Measurements from ENCODE around the gene SERTAD3. TPM values are rescaled to one million over a fixed set of nuclear protein-coding genes. Genes with fewer than 3 reads are reported as not detected.
"Not testable (repeated sequence)": the region's sequence is repeated elsewhere in the genome, so short reads cannot be mapped to it uniquely, and the experiment has no call there.

SERTAD3 gene
- total and polyA plus RNA-seq, 4 donors: 28.9 to 37.5 (median 33.8) TPM

GRCh38 chr19:40438284-40438683 is 5.9 kb downstream of the SERTAD3 start:
- DNase-seq (no peak), ATAC-seq (ENCODE audit: insufficient read depth, low FRiP score) (no peak)
- H3K27ac ChIP-seq (ENCODE audit: low read depth in 1 of 2, low read length in 1 of 2): no peak overlapping the region
- no peaks in the 10 kb centered on the region for H3K9me3 ChIP-seq (ENCODE audit: control insufficient read depth in 4 of 4, insufficient read depth in 3 of 4, low read length in 3 of 4)
- H3K4me1 ChIP-seq (ENCODE audit: control insufficient read depth in 5 of 5, insufficient read depth in 5 of 5, low read length in 5 of 5): peaks cover 0 to 19% (median 7%) of the 10 kb centered on the region in 5 donors
- no peak overlapping the region for H3K4me3 ChIP-seq
- no peak overlapping the region for H3K9ac ChIP-seq (ENCODE audit: insufficient read depth in 1 of 2, low read length in 2 of 2)
- no peak for TF ChIP-seq CTCF (IDR thresholded peaks at IDR 0.05; ENCODE audit: control extremely low read depth, extremely low read depth)
- no peaks in the 10 kb centered on the region for H3K27me3 ChIP-seq (ENCODE audit: control insufficient read depth in 3 of 3, insufficient read depth in 3 of 3, low read length in 2 of 3)
- WGBS, 2 donors: 96% methylated on average over 3 of the region's 3 CpGs
- H3K36me3 ChIP-seq (ENCODE audit: control insufficient read depth in 4 of 4, insufficient read depth in 4 of 4, low read length in 4 of 4): peaks cover 12 to 17% (median 15%) of the 10 kb centered on the region in 4 donors

DNA sequence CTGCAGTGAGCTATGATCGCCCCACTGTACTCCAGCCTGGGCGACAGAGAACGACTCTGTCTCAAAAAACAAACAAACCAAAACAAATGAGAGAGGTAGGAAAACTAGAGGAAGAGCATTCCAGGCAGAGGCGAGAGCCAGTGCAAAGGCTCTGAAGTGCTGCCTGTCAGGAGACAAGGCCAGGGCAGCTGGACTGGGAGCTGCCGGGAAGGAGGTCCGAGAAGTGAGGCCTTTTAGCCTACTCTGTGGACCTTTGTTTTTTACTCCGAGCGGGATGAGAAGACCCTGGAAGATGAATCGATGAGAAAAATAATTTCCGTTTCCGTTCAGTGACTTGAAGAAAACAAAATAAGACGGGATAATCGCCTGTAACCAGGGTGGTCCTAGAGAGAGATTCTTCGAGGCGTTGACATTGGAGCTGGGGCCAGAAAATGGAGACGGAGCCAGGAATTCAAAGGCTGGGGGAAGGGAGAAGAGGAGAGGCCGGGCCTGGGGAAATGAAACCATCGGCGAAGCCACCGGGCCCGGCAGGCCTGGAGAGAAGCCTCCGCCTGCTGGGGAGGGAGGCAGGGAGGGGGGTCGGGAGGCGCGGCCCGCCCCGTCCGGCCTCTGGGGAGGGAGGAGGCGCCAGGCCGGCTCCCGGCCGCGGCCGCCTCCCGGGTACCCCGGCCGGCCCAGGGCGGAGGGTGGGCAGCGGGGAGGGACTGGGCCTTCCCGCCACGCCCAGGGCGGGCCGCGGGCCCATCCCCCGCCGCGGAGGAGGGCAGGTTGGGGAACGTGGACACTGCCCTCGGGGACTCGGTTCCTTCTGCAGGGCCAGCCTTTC is 10.5 kb downstream of the SERTAD3 start:
- TF ChIP-seq CTCF (IDR thresholded peaks at IDR 0.05; ENCODE audit: control extremely low read depth, extremely low read depth): no peak
- Histone ChIP-seq H3K27ac (ENCODE audit: low read depth in 1 of 2, low read length in 1 of 2) (peak overlapping the region; percentile 95 to 98), H3K4me1 (ENCODE audit: control insufficient read depth in 5 of 5, insufficient read depth in 5 of 5, low read length in 5 of 5) (peaks cover 0 to 18% (median 0%) of the 10 kb centered on the region in 5 donors), H3K9me3 (ENCODE audit: control insufficient read depth in 4 of 4, insufficient read depth in 3 of 4, low read length in 3 of 4) (no peaks in the 10 kb centered on the region), H3K36me3 (ENCODE audit: control insufficient read depth in 4 of 4, insufficient read depth in 4 of 4, low read length in 4 of 4) (no peaks in the 10 kb centered on the region), H3K4me3 (peak overlapping the region; percentile 19), H3K27me3 (ENCODE audit: control insufficient read depth in 3 of 3, insufficient read depth in 3 of 3, low read length in 2 of 3) (no peaks in the 10 kb centered on the region), H3K9ac (ENCODE audit: insufficient read depth in 1 of 2, low read length in 2 of 2) (peak overlapping the region; percentile 84 to 99)
- 2% methylated on average over 46 to 50 of the region's 50 CpGs for WGBS, 2 donors
- DNase-seq (peak; percentile 96 to 99 (median 98)), ATAC-seq (ENCODE audit: insufficient read depth, low FRiP score) (peak; percentile 98)

DNA sequence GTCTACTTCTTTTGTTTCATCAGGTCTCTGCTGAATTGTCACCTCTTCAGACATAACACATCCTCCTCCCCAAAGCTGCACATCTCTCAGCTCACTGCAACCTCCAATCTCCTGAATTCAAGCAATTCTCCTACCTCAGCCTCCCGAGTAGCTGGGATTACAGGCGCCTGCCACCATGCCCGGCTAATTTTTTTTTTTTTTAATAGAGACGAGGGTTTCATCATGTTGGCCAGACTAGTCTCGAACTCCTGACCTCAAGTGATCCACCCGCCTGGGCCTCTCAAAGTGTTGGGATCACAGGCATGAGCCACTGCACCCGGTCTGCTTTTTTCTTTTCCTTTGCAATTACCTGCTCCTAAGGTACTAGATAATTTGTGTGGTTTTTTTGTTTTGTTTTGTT is 11.4 kb downstream of the SERTAD3 start:
- H3K4me1 ChIP-seq (ENCODE audit: control insufficient read depth in 5 of 5, insufficient read depth in 5 of 5, low read length in 5 of 5): peaks cover 0 to 18% (median 0%) of the 10 kb centered on the region in 5 donors
- peak overlapping the region; percentile 84 to 99 for H3K9ac ChIP-seq (ENCODE audit: insufficient read depth in 1 of 2, low read length in 2 of 2)
- H3K36me3 ChIP-seq (ENCODE audit: control insufficient read depth in 4 of 4, insufficient read depth in 4 of 4, low read length in 4 of 4); H3K4me3 ChIP-seq; H3K27me3 ChIP-seq (ENCODE audit: control insufficient read depth in 3 of 3, insufficient read depth in 3 of 3, low read length in 2 of 3); DNase-seq; ATAC-seq (ENCODE audit: insufficient read depth, low FRiP score); H3K9me3 ChIP-seq (ENCODE audit: control insufficient read depth in 4 of 4, insufficient read depth in 3 of 4, low read length in 3 of 4): not testable (repeated sequence)
- H3K27ac ChIP-seq (ENCODE audit: low read depth in 1 of 2, low read length in 1 of 2): peak overlapping the region; percentile 93 to 98
- WGBS, 2 donors: 34 to 61% methylated on average over 7 of the region's 7 CpGs

GRCh38 chr19:40431698-40432097 is 12.4 kb downstream of the SERTAD3 start:
- no peak for TF ChIP-seq CTCF (IDR thresholded peaks at IDR 0.05; ENCODE audit: control extremely low read depth, extremely low read depth)
- WGBS, 2 donors: 92 to 96% methylated on average over 3 of the region's 3 CpGs
- peaks cover 0 to 18% (median 0%) of the 10 kb centered on the region in 5 donors for H3K4me1 ChIP-seq (ENCODE audit: control insufficient read depth in 5 of 5, insufficient read depth in 5 of 5, low read length in 5 of 5)
- H3K27me3 ChIP-seq (ENCODE audit: control insufficient read depth in 3 of 3, insufficient read depth in 3 of 3, low read length in 2 of 3): no peaks in the 10 kb centered on the region
- DNase-seq (no peak), ATAC-seq (ENCODE audit: insufficient read depth, low FRiP score) (no peak)
- no peak overlapping the region for H3K4me3 ChIP-seq
- H3K9me3 ChIP-seq (ENCODE audit: control insufficient read depth in 4 of 4, insufficient read depth in 3 of 4, low read length in 3 of 4): no peaks in the 10 kb centered on the region
- no peak overlapping the region for H3K27ac ChIP-seq (ENCODE audit: low read depth in 1 of 2, low read length in 1 of 2)
- H3K9ac ChIP-seq (ENCODE audit: insufficient read depth in 1 of 2, low read length in 2 of 2): no peak overlapping the region
- H3K36me3 ChIP-seq (ENCODE audit: control insufficient read depth in 4 of 4, insufficient read depth in 4 of 4, low read length in 4 of 4): no peaks in the 10 kb centered on the region

GRCh38 chr19:40430242-40430641 is 13.9 kb downstream of the SERTAD3 start:
- WGBS, 2 donors: 94 to 95% methylated on average over 10 of the region's 10 CpGs
- H3K9me3 ChIP-seq (ENCODE audit: control insufficient read depth in 4 of 4, insufficient read depth in 3 of 4, low read length in 3 of 4); H3K27me3 ChIP-seq (ENCODE audit: control insufficient read depth in 3 of 3, insufficient read depth in 3 of 3, low read length in 2 of 3); ATAC-seq (ENCODE audit: insufficient read depth, low FRiP score); H3K36me3 ChIP-seq (ENCODE audit: control insufficient read depth in 4 of 4, insufficient read depth in 4 of 4, low read length in 4 of 4); H3K27ac ChIP-seq (ENCODE audit: low read depth in 1 of 2, low read length in 1 of 2); DNase-seq; H3K9ac ChIP-seq (ENCODE audit: insufficient read depth in 1 of 2, low read length in 2 of 2); H3K4me3 ChIP-seq: not testable (repeated sequence)
- peaks cover 0 to 18% (median 0%) of the 10 kb centered on the region in 5 donors for H3K4me1 ChIP-seq (ENCODE audit: control insufficient read depth in 5 of 5, insufficient read depth in 5 of 5, low read length in 5 of 5)

DNA sequence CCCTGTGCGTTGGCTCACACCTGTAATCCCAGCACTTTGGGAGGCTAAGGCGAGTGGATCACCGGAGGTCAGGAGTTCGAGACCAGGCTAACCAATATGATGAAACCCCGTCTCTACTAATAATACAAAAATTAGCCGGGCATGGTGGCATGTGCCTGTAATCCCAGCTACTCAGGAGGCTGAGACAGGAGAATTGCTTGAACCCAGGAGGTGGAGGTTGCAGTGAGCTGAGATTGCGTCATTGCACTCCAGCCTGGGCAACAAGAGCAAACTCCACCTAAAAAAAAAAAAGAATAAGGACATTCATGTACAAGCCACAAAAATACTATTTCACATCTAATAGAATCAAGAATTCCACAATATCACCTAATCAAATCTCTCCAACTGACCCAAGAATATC is 15.9 kb downstream of the SERTAD3 start:
- peaks cover 0 to 19% (median 0%) of the 10 kb centered on the region in 5 donors for H3K4me1 ChIP-seq (ENCODE audit: control insufficient read depth in 5 of 5, insufficient read depth in 5 of 5, low read length in 5 of 5)
- not testable (repeated sequence) for H3K9me3 ChIP-seq (ENCODE audit: control insufficient read depth in 4 of 4, insufficient read depth in 3 of 4, low read length in 3 of 4); H3K27me3 ChIP-seq (ENCODE audit: control insufficient read depth in 3 of 3, insufficient read depth in 3 of 3, low read length in 2 of 3); DNase-seq; H3K36me3 ChIP-seq (ENCODE audit: control insufficient read depth in 4 of 4, insufficient read depth in 4 of 4, low read length in 4 of 4); H3K9ac ChIP-seq (ENCODE audit: insufficient read depth in 1 of 2, low read length in 2 of 2); H3K27ac ChIP-seq (ENCODE audit: low read depth in 1 of 2, low read length in 1 of 2); H3K4me3 ChIP-seq; ATAC-seq (ENCODE audit: insufficient read depth, low FRiP score)
- WGBS, 2 donors: 95 to 96% methylated on average over 7 of the region's 7 CpGs

All from lung (tissue), 12 donors.